GM12873 (cell line): ENCODE results near the gene SCT.

ENCODE experiments used
- CTCF ChIP-seq: IDR thresholded peaks from 2 replicates; pipeline ENCODE4 v1.5.1; 2012; ENCODE audit warnings: low read depth, mild to moderate bottlenecking, moderate library complexity, low read length, control low read depth; ENCODE audit not compliant: insufficient read depth; ENCODE audit errors: missing control alignments

SCT gene

GRCh38 chr11:660281-660680, 33.3 kb upstream of the SCT start:
- no peak for TF ChIP-seq CTCF

- TF ChIP-seq CTCF, result no peak
Measured at GRCh38 chr11:659532-660085, 32.6 kb upstream of the SCT start.

- no peak for TF ChIP-seq CTCF
Measured at GRCh38 chr11:657691-658126, 30.7 kb upstream of the SCT start.

- TF ChIP-seq CTCF, result no peak
Measured at GRCh38 chr11:656866-657265, 29.9 kb upstream of the SCT start.

- TF ChIP-seq CTCF, result no peak
Measured at GRCh38 chr11:656426-656825, 29.4 kb upstream of the SCT start.

- no peak for TF ChIP-seq CTCF
Measured at GRCh38 chr11:655036-655726, 28.2 kb upstream of the SCT start.

- TF ChIP-seq CTCF, result no peak
Measured at GRCh38 chr11:653837-654236, 26.9 kb upstream of the SCT start.
